NCI-H226 (cell line): ENCODE data around the gene DCUN1D2.
"Not testable (repeated sequence)": the region's sequence is repeated elsewhere in the genome, so short reads cannot be mapped to it uniquely, and the experiment has no call there.

Experiments used
- DNase-seq: peaks from one replicate; pipeline ENCODE4 v3.0.0-alpha.2; 2015

The DCUN1D2 gene

DNA sequence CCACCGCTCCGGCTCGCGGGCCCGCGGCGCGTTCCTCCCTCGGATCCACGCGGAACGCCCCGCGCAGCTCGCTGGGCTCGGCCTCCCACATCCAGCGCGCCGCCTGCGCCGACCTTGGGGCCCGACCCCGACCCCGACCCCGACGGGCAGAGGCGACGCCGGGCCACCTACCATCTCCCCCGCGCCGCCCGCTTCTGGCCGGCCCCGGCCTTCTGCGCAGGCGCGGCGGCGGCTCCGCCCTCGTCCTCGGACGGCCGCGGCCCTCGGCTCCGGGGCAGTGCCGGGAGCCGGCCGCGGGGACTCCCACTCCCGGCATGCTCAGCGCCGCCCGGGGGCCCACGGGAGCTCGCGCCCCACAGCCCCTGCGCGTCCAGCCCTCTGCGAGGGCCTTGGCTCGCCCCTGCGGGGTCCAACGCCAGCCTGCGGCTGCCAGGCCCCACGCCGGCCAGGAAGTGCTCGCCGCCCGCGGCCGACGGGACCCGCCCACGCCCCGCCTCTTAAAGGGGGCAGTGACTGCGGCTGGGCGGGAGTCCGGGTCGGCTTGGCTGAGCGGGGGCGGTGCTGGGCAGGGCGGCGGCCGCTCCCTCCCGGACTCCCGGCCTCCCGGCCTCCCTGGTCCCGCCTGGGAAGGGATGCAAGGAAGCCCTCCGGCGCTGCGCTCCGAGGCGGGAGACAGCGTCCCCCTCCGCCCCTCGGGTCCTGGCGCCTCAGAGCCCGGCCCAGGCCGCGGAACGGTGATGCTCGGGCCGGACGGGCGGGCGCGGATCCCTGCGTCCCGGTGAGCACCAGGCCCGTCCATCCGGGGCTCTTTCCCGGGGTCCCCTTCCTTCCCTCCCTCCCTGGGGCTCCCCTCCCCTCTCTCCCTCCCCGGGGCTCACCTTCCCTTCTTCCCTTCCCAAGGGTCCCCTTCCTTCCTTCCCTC lies at the start of gene DCUN1D2:
DCUN1D2 (minus strand) TSS at position 216 of the 922 bp plus-strand sequence; CDS start at position 174, 42 bp downstream.
- peak; percentile 97 for DNase-seq

DNA sequence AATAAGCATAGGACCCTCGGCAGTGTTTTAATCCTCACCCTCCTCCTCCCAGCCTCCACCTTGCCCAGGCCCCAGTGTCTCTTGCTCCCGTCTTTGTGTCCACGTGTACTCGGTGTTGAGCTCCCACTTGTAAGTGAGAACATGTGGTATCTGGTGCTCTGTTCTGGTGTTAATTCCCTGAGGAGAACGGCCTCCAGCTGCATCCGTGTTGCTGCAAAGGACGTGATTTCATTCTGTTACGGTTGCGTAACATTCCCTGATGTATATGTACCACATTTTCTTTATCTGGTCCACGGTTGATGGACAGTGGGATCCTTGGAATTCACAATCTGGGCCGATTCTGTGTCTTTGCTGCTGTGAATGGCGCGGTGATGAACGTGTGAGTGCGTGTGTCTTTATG lies 49.3 kb upstream of the DCUN1D2 start:
- no peak for DNase-seq

DNA sequence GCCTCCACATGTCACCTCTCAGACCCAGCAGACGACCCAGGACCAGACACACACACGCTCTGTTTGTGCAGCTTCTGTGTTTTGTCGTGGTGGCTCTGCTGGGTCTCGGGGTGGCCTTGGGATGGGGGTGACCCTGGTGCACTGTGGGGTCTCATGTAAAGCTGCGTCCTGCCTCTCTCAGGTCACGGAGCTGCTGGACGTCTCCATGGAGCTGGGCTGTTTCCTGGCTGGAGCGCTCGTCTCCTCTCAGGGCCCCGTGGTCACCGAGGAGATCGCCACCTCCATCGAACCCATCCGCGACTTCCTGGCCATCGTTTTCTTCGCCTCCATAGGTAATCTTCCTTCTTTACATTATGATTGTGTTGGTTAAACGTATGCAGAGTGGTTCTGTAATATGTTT lies 48.7 kb upstream of the DCUN1D2 start:
- no peak for DNase-seq

DNA sequence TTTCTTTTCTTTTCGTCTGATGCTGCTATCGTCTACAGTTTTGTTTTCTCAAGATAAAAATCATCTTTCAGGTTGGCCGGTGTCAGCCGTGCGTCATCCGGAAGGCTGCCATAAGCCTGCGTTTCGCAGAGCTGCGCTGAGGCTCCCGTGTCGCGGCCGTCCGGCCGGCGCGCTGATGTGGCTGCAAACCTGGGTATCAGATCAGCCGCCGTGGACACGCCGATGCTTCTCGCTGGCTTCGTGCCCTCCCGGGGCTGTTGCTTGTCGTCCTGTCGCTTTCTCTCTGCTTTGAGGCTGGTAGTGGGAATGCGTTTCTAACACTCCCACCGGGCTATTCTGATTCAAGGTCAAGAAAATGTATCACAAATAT lies 48.2 kb upstream of the DCUN1D2 start:
- DNase-seq: no peak

DNA sequence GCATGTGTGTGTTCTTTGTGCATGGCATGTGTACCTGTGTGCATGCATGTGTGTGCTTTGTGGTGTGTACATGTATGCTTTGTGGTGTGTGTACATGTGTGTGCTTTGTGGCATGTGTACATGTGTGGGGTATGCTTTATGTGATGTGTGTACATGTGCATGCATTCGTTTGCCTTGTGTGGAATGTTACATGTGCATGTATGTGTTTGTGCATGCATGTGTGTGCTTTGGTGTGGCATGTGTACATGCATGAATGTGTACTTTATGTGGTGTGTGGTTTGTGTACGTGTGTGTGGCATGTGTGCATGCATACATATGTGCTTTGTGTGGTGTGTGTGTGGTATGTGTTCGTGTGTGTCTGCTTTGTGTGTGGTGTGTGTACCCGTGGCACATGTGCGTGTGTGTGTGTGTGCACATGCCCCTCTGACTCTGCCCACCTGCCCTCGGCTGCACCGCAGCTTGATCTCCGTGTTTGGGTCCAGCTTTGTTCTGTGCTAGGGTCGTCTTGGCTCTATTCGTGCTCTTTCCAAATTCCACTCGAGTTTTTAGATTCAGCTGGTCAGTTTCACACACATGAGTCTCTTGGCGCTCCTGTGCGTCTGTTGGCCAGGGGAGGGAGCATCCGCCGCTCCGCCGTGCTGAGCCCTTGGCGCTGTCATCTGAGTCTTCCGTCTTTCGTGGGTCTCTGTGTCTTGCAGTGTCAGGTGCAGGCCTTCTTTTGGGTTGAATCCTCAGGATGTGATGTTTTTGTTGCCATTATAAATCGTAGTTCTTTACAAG lies 47.6 kb upstream of the DCUN1D2 start:
- DNase-seq: no peak

DNA sequence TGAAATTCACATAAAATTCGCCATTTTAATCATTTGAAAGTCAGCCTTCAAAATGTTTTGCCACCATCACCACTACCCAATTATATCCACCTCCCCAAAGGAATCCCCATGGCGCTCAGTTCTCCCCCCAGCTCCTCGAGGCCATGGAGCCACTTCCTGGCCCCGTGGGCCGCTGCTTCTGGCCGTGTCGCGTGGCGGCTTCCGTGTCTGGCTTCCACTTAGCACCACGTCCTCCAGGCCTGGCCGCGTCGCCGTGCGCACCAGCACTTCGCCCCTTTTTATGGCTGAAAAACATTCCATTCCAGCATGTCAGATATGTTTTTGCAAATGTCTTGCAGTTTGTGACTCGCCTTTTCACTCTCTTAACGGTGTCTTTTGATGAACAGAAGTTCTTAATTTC lies 46.7 kb upstream of the DCUN1D2 start:
- DNase-seq: no peak

DNA sequence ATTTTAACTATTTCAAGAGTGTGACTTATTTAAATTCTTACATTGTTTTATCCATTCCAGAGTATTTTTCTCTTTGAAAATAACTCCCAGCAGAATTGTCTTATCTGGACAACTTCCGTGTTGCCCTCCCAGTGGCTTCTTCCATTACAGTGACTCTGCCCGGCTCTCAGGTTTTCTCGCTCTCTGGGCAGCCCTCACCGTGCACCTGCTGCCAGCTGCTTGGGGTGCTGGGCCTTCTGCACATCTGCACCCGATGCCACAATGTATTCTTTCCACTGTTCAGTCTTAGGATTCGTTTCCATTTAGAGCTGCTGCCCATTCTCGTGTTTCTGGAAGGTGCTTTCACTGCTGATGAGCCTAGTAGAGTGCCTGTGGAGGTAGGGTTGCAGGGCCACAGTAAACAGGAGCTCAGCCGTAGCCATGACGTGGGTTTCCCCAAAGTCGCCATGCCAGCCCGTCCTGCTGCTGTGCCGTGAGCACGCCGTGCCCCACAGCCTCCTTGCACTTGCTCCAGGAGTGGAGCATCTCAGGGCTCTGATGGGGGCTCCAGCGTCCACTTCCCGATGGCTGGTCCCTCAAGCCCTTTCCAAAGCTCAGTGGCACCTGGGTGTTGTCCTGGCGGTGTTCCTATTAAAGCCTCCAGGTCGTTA lies 46.1 kb upstream of the DCUN1D2 start:
- no peak for DNase-seq

DNA sequence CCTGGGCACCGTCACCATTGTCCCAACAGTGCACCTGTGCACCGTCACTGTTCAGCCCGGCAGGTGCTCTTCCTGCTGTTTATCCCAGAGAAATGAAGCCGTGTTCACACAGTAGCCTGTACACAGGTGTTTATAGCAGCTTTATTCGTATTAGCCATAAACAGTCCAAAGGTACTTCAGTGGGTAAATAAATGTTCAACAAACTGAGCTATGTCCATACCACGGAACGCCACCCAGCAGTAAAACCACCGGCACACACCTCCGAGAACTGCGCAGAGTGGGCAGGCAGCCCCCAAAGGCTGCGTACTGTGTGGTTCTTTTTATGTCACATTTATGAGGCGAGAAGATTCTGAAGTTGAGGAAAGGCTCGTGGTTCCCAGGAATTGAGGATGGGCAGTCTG lies 44.9 kb upstream of the DCUN1D2 start:
- DNase-seq: no peak

DNA sequence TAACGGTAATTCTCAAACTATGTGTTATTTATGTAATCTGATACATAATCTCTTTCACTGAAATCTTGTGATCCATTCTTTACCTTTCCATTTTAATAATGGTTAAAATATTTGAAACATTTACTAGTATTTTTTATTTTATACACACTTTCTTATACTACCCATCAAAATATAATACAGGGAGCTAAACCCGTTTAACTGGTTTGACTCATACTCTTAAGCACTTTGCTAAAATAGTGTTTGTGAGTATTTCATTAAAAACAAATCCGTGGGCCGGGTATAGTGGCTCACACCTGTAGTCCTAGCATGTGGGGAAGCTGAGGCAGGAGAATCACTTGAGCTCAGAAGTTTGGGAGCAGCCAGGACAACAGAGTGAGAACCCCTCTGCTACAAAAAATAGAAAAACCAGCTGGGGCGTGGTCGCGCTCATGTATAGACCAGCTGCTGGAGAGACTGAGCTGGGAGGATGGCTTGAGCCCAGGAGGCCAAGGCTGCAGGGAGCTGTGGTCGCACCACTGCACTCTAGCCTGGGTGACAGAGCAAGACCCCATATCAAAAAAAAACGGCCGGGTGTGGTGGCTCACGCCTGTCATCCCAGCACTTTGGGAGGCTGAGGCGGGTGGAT lies 43.8 kb upstream of the DCUN1D2 start:
- DNase-seq: no peak

DNA sequence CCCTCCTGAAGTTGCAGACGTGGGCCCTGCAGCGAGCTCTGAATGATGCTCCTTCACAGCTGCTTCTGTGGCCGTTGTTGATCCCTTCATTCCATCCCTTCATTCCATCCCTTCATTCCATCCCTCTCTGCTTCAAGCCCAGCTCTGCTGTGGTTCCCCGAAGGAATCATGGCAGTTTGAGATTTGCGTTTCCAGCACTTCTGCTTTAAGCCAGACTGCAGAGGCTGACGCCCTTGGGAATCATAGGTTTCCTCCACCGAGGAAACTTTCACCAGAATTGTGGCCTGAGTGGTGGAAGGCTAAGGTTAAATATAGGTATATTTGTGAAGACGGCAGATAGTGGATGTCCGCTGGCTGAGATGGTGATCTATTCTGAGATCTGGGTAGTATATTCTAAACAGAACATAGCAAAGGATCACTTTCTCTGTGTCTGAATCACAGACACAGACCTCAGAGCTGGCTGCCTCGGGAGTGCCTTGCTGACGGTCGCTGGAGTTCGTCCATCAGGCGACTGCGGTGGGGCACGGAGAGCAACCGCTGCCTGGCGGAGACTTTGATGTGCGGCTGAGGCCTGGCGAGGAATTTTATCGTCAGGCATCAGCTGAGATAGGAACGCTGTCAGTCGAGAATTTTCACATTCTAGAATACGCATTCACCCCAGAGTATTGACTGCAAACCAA lies 42.8 kb upstream of the DCUN1D2 start:
- DNase-seq: no peak

DNA sequence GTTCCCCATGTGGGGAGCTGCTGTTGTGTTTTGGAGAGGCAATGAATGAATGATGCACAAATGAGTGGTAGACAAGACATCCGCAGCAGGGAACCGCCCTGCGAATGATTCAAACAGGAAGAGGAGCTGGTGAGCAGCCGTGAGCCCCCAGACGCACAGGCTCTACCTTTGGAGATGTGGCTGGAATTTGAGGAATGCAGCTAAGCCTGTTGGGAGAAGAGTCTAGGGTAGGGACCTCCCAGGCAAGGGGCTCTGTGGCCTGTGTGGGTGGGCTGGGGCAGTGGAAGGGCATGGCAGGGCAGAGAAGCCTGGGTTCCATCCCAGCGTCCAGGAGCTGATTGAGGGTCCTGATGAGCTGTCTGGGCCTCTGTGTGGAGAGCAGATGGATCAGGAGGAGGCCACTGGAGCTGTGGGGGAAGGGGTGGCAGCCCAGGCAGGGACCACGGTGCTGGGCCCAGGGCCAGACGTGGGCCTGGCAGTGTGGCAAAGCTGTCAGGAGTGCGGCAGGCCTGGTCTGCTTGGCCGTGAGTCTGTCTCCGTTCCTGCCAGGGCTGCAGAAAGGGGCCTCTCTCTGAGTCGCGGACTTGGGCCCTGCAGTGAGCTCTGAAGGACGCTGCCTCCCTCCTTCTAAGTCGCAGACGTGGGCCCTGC lies 41.8 kb upstream of the DCUN1D2 start:
- no peak for DNase-seq

DNA sequence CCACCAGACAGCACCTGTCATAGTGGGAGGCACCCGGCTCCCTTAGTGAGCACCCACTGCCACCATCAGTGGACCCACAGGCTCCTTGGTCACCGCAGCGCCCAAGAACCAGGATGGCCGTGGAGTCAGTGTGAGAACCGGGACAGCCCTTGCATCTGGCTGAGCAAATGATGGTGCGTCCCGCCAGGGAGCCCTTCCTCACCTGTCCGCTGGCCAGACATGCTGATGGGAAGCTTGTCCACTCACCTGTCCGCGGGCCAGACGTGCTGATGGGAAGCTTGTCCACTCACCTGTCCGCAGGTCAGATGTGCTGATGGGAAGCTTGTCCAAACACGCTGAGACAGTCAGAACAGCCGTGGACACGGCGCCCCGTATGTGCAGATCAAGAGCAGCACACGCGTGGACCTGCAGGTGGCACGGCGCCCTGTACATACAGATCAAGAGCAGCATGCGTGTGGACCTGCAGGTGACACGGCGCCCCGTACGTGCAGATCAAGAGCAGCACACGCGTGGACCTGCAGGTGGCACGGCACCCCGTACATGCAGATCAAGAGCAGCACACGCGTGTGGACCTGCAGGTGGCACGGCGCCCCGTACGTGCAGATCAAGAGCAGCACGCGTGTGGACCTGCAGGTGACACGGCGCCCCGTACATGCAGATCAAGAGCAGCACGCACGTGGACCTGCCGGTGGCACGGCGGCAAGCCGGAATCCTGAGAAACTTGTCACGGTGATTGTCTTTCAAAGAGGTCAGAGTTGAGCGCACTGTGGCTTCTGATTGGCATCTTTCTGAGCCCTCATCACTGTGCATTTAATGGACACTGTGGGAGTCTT lies 40.7 kb upstream of the DCUN1D2 start:
- DNase-seq: no peak

DNA sequence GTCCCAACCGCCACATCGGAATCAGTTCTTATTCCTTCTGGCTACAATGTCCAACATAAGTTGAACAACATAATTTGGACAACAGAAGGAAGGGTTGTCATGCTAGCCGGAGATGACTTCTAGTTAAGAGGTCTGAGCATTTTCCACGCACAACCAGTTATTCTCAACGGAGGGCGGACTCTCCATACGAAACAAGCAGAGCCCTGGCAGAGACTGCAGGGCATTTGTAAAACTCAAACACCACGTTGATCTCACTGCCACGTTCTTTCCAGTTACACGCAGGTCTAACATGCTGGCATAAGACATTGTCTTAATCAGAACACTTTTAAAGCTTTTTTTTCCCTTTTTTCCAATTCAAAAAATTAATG lies 38.3 kb upstream of the DCUN1D2 start:
- DNase-seq: no peak

DNA sequence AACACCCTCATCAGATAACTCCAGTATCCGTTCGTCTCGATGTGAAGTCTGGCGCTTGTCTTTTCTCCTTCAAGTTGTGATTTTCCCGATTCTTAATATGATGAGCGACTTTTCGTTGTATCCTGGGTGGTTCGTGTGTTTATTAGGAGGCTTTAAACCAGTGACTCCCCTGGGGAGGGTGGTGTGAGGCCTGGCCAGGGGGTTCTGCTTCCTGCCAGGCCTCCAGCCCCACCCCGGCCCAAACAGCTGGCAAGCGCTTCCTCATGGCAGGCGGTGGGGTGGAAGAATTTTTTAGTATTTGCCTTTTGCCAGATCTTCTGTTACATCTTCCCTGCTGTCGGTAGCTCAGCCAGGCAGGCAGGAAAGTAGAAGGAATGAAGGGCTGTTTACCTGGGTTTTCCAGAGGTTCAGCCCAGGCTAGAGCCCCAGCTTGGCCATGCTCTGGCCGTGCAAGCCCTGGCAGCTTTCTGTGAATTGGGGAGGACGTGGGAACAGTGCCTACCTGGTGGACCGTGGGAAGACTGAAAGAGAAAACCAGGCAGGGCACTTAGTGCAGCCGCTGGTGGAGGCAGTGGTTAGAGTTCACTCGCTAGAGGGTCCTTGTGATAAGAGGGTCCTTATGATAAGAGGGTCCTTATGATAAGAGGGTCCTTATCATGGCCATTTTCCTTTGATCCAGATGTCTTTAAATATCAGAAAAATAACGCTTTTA lies 37.7 kb upstream of the DCUN1D2 start:
- DNase-seq: no peak

DNA sequence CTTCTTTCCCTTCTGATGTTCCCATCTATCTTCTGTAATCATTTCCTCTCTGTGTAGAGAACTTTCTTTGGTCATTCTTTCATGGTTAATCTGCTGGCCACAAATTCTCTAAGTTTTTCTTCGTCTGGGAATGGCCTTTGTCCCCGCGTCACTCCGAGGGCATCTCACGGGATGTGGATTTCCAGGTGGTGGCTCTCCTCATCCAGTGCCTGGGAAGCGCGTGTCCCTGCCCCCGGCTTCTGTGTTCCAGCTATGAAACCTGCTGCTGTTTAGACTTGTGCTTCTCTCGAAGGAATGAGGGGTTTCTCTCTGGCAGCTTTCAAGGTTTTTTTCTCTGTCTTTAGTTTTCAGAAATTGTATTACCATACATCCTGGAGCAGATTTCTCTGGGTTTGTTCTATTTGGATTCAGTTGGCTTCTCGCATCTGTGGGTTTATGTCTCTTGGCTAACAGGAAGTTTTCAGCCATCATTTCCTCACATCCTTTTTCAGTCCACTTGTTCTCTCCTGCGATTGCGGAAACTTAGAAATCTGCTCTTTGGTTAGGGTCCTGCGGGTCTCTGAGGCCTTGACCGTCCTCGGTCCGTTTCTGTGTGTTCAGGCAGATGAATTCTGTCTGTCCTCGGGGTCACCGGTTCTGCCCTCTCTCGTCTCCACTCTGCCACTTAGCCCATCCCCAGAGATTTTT lies 36.9 kb upstream of the DCUN1D2 start:
- DNase-seq: no peak

DNA sequence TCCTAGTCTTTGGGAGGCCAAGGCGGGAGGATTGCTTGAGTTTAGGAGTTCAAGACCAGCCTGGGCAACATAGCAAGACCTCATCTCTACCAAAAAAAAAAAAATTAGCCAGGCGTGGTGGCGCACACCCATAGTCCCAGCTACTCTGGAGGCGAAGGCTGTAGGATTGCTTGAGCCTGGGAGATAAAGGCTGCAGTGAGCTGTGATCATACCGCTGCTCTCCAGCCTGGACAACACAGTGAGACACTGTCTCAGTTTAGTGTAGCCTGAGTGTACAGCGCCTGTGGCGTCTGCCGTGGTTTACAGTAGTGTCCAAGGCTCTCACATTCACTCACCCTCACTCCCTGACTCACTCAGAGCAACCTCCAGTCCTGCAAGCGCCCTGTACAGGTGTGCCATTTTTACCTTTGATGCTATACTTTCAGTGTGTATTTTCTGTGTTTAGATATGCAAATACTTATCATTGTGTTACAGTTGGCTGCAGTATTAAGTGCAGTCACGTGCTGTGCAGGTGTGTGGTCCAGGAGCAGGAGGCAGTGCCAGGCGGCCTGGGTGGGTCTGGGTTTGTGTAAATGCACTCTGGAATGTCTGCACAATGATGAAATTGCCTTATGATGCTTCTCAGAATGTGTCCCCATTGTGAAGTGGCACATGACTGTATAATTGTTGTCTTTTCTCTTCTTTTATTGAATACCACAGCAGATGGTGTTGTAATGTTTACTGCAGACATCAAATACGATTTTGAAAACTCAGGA lies 36.1 kb upstream of the DCUN1D2 start:
- DNase-seq: no peak

DNA sequence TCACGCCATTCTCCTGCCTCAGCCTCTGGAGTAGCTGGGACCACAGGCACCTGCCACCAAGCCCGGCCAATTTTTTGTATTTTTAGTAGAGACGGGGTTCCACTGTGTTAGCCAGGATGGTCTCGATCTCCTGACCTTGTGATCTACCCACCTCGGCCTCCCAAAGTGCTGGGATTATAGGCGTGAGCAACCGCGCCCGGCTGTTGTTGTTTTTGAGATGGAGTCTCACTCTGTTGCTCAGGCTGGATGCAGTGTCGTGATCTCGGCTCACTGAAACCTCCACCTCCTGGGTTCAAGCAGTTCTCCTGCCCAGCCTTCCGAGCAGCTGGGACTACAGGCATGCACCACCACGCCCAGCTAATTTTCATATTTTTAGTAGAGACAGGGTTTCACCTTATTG lies 31.9 kb upstream of the DCUN1D2 start:
- not testable (repeated sequence) for DNase-seq

DNA sequence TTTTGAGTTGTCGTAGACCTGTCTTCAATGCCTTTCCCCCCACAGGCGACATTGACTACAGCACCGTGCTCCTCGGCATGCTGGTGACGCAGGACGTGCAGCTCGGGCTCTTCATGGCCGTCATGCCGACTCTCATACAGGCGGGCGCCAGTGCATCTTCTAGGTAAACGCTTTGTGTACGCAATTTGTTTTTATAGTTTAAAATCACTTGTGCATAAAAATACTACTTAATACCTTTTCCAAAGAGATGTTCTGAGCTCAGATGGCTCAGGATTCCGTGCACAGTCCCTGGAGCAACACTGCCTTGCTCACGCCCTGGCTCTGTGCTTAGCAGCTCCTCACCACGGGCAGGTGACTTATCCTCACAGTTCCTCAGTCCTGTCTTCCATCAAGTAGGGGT lies 30.1 kb upstream of the DCUN1D2 start:
- no peak for DNase-seq

DNA sequence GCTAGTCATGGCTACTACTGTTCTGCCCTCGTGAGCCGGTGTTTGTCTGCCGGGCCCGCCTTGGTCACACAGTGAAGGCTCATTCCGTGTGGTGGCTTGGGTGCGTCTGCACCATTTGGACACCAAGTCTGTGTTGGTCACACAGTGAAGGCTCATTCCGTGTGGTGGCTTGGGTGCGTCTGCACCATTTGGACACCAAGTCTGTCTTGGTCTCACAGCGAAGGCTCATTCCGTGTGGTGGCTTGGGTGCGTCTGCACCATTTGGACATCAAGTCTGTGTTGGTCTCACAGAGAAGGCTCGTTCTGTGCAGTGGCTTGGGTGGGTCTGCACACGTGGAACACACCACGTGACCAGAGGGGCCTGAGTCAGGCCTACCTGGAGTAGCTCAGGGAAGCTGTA lies 29.0 kb upstream of the DCUN1D2 start:
- no peak for DNase-seq
